ENCODE data around the gene FBXL13.
"Not testable (repeated sequence)": the region's sequence is repeated elsewhere in the genome, so short reads cannot be mapped to it uniquely, and the experiment has no call there.

Gene FBXL13

DNA sequence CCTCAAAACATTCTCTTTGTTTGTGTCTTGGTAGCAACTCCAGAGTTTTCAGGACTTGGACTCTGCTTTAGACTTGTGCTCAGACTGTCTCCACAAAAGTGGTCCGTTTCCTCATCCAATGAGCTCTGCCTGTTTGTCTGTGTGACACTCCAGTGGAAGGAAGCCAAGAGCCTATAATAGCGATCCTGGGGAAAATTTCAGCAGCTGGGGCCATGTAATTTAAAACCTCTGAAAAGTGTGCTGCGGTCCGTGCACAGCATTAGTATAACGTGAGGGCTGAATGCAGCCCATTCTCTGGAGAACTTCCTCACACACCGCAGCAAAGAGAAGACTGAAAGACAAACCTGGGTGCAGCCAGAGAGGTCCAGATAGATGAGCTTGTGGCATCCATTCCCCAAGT is 161.9 kb downstream of the FBXL13 start, which contains the start of gene LRRC17:
Gene LRRC17 (plus strand): TSS at position 259 of the 400 bp plus-strand sequence. CDS start 20,914 bp downstream, outside the sequence.
- H3K27ac Mint-ChIP-seq: no peak within 1 kb of the TSS
- H3K36me3 Mint-ChIP-seq (ENCODE audit: low read depth): no peaks in the 10 kb centered on the region
- H3K27me3 Mint-ChIP-seq: no peaks in the 10 kb centered on the region
- no peak for DNase-seq
- H3K4me1 Mint-ChIP-seq (ENCODE audit: low read depth): no peaks in the 10 kb centered on the region
- H3K4me3 Mint-ChIP-seq: no peak within 1 kb of the TSS
- peaks cover 6% of the 10 kb centered on the region for H3K9me3 Mint-ChIP-seq

DNA sequence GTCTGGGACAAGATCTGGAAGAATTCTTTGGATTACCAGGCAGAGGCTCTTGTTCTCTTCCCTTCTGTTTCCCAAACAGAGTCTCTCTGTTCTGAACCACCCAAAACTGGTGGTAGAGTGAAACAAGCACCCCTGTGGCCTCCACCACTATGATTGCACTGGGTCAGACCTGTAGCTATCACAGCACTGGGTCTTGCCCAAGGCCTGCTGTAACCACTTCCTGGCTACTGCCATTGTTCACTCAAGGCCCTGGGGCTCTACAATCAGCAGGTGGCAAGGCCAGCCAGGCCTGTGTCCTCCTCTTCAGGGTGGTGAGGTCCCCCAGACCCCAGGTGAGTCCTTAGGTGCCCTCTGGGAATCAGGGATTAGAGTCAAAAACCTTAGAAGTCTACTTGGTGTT is 165.9 kb downstream of the FBXL13 start:
- H3K27me3 Mint-ChIP-seq: no peaks in the 10 kb centered on the region
- peaks cover 7% of the 10 kb centered on the region for H3K9me3 Mint-ChIP-seq
- H3K36me3 Mint-ChIP-seq (ENCODE audit: low read depth): no peaks in the 10 kb centered on the region
- no peak overlapping the region for H3K4me3 Mint-ChIP-seq
- H3K4me1 Mint-ChIP-seq (ENCODE audit: low read depth): no peaks in the 10 kb centered on the region
- DNase-seq: no peak
- no peak overlapping the region for H3K27ac Mint-ChIP-seq

GRCh38 chr7:102903576-102903975 is 171.0 kb downstream of the FBXL13 start:
- not testable (repeated sequence) for DNase-seq; H3K9me3 Mint-ChIP-seq; H3K27ac Mint-ChIP-seq; H3K36me3 Mint-ChIP-seq (ENCODE audit: low read depth); H3K4me3 Mint-ChIP-seq; H3K27me3 Mint-ChIP-seq; H3K4me1 Mint-ChIP-seq (ENCODE audit: low read depth)

- H3K27me3 Mint-ChIP-seq; H3K4me3 Mint-ChIP-seq; H3K36me3 Mint-ChIP-seq (ENCODE audit: low read depth); H3K4me1 Mint-ChIP-seq (ENCODE audit: low read depth); H3K9me3 Mint-ChIP-seq; DNase-seq; H3K27ac Mint-ChIP-seq: not testable (repeated sequence)
Measured at GRCh38 chr7:102902052-102902451, 172.5 kb downstream of the FBXL13 start.

- no peak overlapping the region for H3K27ac Mint-ChIP-seq
- H3K4me3 Mint-ChIP-seq: no peak overlapping the region
- DNase-seq: no peak
- no peaks in the 10 kb centered on the region for H3K4me1 Mint-ChIP-seq (ENCODE audit: low read depth)
- H3K36me3 Mint-ChIP-seq (ENCODE audit: low read depth): no peaks in the 10 kb centered on the region
- no peaks in the 10 kb centered on the region for H3K9me3 Mint-ChIP-seq
- no peaks in the 10 kb centered on the region for H3K27me3 Mint-ChIP-seq
Measured at GRCh38 chr7:102898532-102898859, 176.1 kb downstream of the FBXL13 start.

DNA sequence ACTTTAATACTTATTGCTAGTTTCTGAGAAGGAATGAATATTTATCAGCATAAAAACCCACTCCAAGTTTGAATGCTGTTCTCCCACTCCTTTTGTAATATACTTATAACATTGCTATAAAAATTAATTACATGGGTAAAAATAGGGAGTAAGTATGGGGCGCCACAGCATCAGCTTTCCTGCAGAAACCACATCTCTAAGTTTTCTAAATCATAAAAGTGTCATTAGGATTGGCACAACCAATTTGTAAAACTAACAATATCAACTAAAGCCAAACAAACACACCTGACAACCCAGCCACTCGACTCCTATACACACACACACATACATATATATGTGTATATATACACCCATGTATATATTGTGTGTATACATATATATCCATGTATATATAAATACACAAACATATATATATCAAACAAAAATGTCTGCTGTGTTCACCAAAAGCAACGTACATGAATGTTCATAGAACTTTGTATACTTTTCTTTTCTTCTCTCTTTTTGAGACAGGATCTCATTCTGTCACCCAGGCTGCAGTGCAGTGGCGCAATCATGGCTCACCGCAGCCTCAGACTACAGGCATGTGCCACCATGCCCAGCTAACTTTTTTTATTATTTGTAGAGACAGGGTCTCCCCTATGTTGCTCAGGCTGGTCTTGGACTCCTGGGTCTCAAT is 176.6 kb downstream of the FBXL13 start:
- Mint-ChIP-seq H3K27ac (no peak overlapping the region), H3K9me3 (no peaks in the 10 kb centered on the region), H3K27me3 (no peaks in the 10 kb centered on the region)

GRCh38 chr7:102897211-102897631 is 177.4 kb downstream of the FBXL13 start:
- Mint-ChIP-seq H3K4me3 (no peak overlapping the region), H3K36me3 (ENCODE audit: low read depth) (no peaks in the 10 kb centered on the region), H3K27ac (no peak overlapping the region), H3K9me3 (no peaks in the 10 kb centered on the region), H3K27me3 (no peaks in the 10 kb centered on the region), H3K4me1 (ENCODE audit: low read depth) (no peaks in the 10 kb centered on the region)
- no peak for DNase-seq

More for the DNA sequence above, 176.6 kb downstream of the FBXL13 start:
- DNase-seq: no peak
- Mint-ChIP-seq H3K36me3 (ENCODE audit: low read depth) (no peaks in the 10 kb centered on the region), H3K4me1 (ENCODE audit: low read depth) (no peaks in the 10 kb centered on the region), H3K4me3 (no peak overlapping the region)

GRCh38 chr7:102896585-102896984 is 178.0 kb downstream of the FBXL13 start:
- H3K4me1 Mint-ChIP-seq (ENCODE audit: low read depth): no peaks in the 10 kb centered on the region
- H3K36me3 Mint-ChIP-seq (ENCODE audit: low read depth): no peaks in the 10 kb centered on the region
- H3K27ac Mint-ChIP-seq: no peak overlapping the region
- H3K27me3 Mint-ChIP-seq: no peaks in the 10 kb centered on the region
- no peak for DNase-seq
- no peaks in the 10 kb centered on the region for H3K9me3 Mint-ChIP-seq
- no peak overlapping the region for H3K4me3 Mint-ChIP-seq

DNA sequence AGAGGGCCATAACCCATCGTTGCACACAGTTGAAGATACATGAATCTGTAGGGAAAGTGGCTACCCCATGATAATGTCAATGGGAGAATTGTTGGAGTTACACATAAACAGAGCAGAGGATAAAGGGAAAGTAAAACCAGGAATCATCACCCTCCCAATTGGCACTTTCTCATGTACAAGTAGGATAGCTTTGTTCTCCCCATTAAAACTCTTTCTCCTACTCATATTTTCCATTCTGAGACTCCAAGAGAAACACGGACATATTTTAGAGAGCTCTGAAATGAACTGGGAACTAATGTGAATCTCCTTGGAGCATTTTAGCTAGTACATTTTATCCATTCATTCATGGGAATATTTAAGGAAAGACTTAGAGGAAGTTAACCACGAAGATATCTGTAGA is 179.0 kb downstream of the FBXL13 start:
- Mint-ChIP-seq H3K27ac (no peak overlapping the region), H3K4me1 (ENCODE audit: low read depth) (no peaks in the 10 kb centered on the region), H3K9me3 (no peaks in the 10 kb centered on the region), H3K27me3 (no peaks in the 10 kb centered on the region), H3K4me3 (no peak overlapping the region), H3K36me3 (ENCODE audit: low read depth) (no peaks in the 10 kb centered on the region)
- DNase-seq: no peak

GRCh38 chr7:102892631-102893278 is 181.8 kb downstream of the FBXL13 start:
- H3K9me3 Mint-ChIP-seq: no peaks in the 10 kb centered on the region
- no peak overlapping the region for H3K4me3 Mint-ChIP-seq
- no peak for DNase-seq
- H3K27ac Mint-ChIP-seq: no peak overlapping the region
- H3K36me3 Mint-ChIP-seq (ENCODE audit: low read depth): no peaks in the 10 kb centered on the region
- no peaks in the 10 kb centered on the region for H3K27me3 Mint-ChIP-seq
- H3K4me1 Mint-ChIP-seq (ENCODE audit: low read depth): no peaks in the 10 kb centered on the region

GRCh38 chr7:102891693-102892261 is 182.8 kb downstream of the FBXL13 start:
- H3K9me3 Mint-ChIP-seq: no peaks in the 10 kb centered on the region
- no peaks in the 10 kb centered on the region for H3K4me1 Mint-ChIP-seq (ENCODE audit: low read depth)
- H3K27ac Mint-ChIP-seq: no peak overlapping the region
- no peak for DNase-seq
- H3K27me3 Mint-ChIP-seq: no peaks in the 10 kb centered on the region
- no peak overlapping the region for H3K4me3 Mint-ChIP-seq
- no peaks in the 10 kb centered on the region for H3K36me3 Mint-ChIP-seq (ENCODE audit: low read depth)

GRCh38 chr7:102890971-102891692 is 183.5 kb downstream of the FBXL13 start:
- no peak overlapping the region for H3K27ac Mint-ChIP-seq

GRCh38 chr7:102890292-102890970 is 184.2 kb downstream of the FBXL13 start:
- DNase-seq: no peak
- no peaks in the 10 kb centered on the region for H3K27me3 Mint-ChIP-seq
- no peaks in the 10 kb centered on the region for H3K9me3 Mint-ChIP-seq
- no peaks in the 10 kb centered on the region for H3K4me1 Mint-ChIP-seq (ENCODE audit: low read depth)
- no peaks in the 10 kb centered on the region for H3K36me3 Mint-ChIP-seq (ENCODE audit: low read depth)
- no peak overlapping the region for H3K27ac Mint-ChIP-seq
- no peak overlapping the region for H3K4me3 Mint-ChIP-seq

More at GRCh38 chr7:102890971-102891692, 183.5 kb downstream of the FBXL13 start:
- H3K4me3 Mint-ChIP-seq: no peak overlapping the region
- H3K36me3 Mint-ChIP-seq (ENCODE audit: low read depth): no peaks in the 10 kb centered on the region
- no peaks in the 10 kb centered on the region for H3K9me3 Mint-ChIP-seq
- H3K4me1 Mint-ChIP-seq (ENCODE audit: low read depth): no peaks in the 10 kb centered on the region
- H3K27me3 Mint-ChIP-seq: no peaks in the 10 kb centered on the region
- no peak for DNase-seq

DNA sequence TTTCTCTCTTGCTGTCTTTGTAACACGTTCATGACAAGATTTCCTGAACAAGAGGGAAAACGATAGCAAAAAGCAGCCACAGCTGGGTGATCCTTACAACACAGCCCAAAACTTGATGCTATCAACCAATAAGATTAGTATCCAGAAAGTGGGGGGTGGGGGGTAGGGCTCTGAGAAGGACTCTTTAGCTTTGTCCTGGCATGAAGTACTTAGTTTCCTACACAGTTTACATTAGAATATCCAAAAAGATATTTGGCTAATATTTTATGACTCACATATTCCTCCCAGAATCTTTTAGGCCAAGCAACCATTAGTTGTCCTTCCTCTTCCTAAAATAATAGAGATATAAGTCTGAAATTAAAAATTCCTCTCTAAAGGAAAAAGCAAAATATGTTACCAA is 184.7 kb downstream of the FBXL13 start:
- no peaks in the 10 kb centered on the region for H3K27me3 Mint-ChIP-seq
- no peaks in the 10 kb centered on the region for H3K36me3 Mint-ChIP-seq (ENCODE audit: low read depth)

More for the DNA sequence above, 184.7 kb downstream of the FBXL13 start:
- H3K4me1 Mint-ChIP-seq (ENCODE audit: low read depth): no peaks in the 10 kb centered on the region
- no peak overlapping the region for H3K27ac Mint-ChIP-seq
- H3K4me3 Mint-ChIP-seq: no peak overlapping the region
- no peak for DNase-seq
- H3K9me3 Mint-ChIP-seq: no peaks in the 10 kb centered on the region
